WTC11 (cell line): ENCODE results near the gene ANKZF1. TPM values are rescaled to one million over a fixed set of nuclear protein-coding genes. Genes with fewer than 3 reads are reported as not detected.

ENCODE experiments used
- ATAC-seq: fragments of 200-7000 bp; cut with Tn5 transposase; 2 replicates; pipeline ENCODE4 v1.10.0; 2021; ENCODE audit warnings: mild to moderate bottlenecking, moderate library complexity
- CTCF ChIA-PET: fragments of 300-600 bp; sonication (Branson Sonifier 250); formaldehyde crosslinking; loops from one replicate; lab custom pipeline; 2021; ENCODE audit warnings: antibody characterized with exemption; lab: Charles Lee
- POLR2A ChIA-PET: fragments of 350-600 bp; sonication (Branson Sonifier 250); formaldehyde crosslinking; loops from one replicate; lab custom pipeline; 2021; ENCODE audit warnings: antibody characterized with exemption; lab: Charles Lee
- DNase-seq: peaks from one replicate; pipeline ENCODE4 v3.0.0; 2021; ENCODE audit warnings: low spot score
- H3K27ac Mint-ChIP-seq: 2 replicates; pipeline ENCODE4 v1.8.0; 2021; ENCODE audit warnings: mixed read lengths
- H3K27me3 Mint-ChIP-seq: 2 replicates; pipeline ENCODE4 v1.8.0; 2021; ENCODE audit warnings: low read depth, mild to moderate bottlenecking, moderate library complexity, mixed read lengths
- H3K36me3 Mint-ChIP-seq: 2 replicates; pipeline ENCODE4 v1.8.0; 2021; ENCODE audit warnings: mixed read lengths
- H3K4me1 Mint-ChIP-seq: 2 replicates; pipeline ENCODE4 v1.8.0; 2022; ENCODE audit warnings: mixed read lengths
- H3K4me3 Mint-ChIP-seq: 2 replicates; pipeline ENCODE4 v1.8.0; 2021; ENCODE audit warnings: mild to moderate bottlenecking, moderate library complexity, mixed read lengths
- H3K9me3 Mint-ChIP-seq: 2 replicates; pipeline ENCODE4 v1.8.0; 2021; ENCODE audit warnings: mixed read lengths
- ETV6 ChIP-seq: sonication (generic); formaldehyde crosslinking; IDR thresholded peaks from 2 replicates; pipeline ENCODE4 v1.8.1; 2022; ENCODE audit warnings: mild to moderate bottlenecking, missing genetic modification reagents
- JAZF1 ChIP-seq: fragments of 250-450 bp; sonication (Bioruptor Pico); IDR thresholded peaks from 2 replicates; pipeline ENCODE4 v1.9.0; 2021; ENCODE audit warnings: moderate library complexity, mild to moderate bottlenecking, inconsistent platforms
- KAT7 ChIP-seq: sonication (generic); formaldehyde crosslinking; IDR thresholded peaks from 2 replicates; pipeline ENCODE4 v1.8.1; 2023; ENCODE audit warnings: missing genetic modification reagents, mild to moderate bottlenecking, borderline replicate concordance
- MYBL2 ChIP-seq: sonication (generic); formaldehyde crosslinking; IDR thresholded peaks from 2 replicates; pipeline ENCODE4 v1.8.1; 2023; ENCODE audit warnings: mild to moderate bottlenecking, moderate library complexity, missing genetic modification reagents
- RELA ChIP-seq: sonication (generic); formaldehyde crosslinking; IDR thresholded peaks from 2 replicates; pipeline ENCODE4 v1.8.1; 2022; ENCODE audit warnings: missing genetic modification reagents, mild to moderate bottlenecking, borderline replicate concordance
- TCF7 ChIP-seq: sonication (generic); formaldehyde crosslinking; IDR thresholded peaks from 2 replicates; pipeline ENCODE4 v1.8.0; 2022; ENCODE audit warnings: mild to moderate bottlenecking, low read depth, missing genetic modification reagents, moderate library complexity
- total RNA-seq: library from RNA; stranded (reverse); gene quantifications from 3 replicates; pipeline ENCODE4 v1.2.3, GENCODE V29; 2021
- TF ChIP-seq, protein P1 (sequence below): sonication (generic); formaldehyde crosslinking; IDR thresholded peaks from 2 replicates; pipeline ENCODE4 v1.8.0; 2023; ENCODE audit warnings: mild to moderate bottlenecking, missing genetic modification reagents
- TF ChIP-seq, protein P2 (sequence below): sonication (generic); formaldehyde crosslinking; IDR thresholded peaks from 2 replicates; pipeline ENCODE4 v1.8.1; 2023; ENCODE audit warnings: mild to moderate bottlenecking, missing genetic modification reagents, moderate library complexity
- TF ChIP-seq, protein P3 (sequence below): sonication (generic); formaldehyde crosslinking; conservative IDR thresholded peaks from 2 replicates; pipeline ENCODE4 v1.8.1; 2022; ENCODE audit warnings: mild to moderate bottlenecking, missing genetic modification reagents
- TF ChIP-seq, protein P4 (sequence below): sonication (generic); formaldehyde crosslinking; IDR thresholded peaks from 2 replicates; pipeline ENCODE4 v1.8.1; 2022; ENCODE audit warnings: mild to moderate bottlenecking, moderate library complexity, missing genetic modification reagents
- TF ChIP-seq, protein P5 (sequence below): sonication (generic); formaldehyde crosslinking; IDR thresholded peaks from 2 replicates; pipeline ENCODE4 v1.8.1; 2023; ENCODE audit warnings: mild to moderate bottlenecking, missing genetic modification reagents, borderline replicate concordance
- TF ChIP-seq, protein P6 (sequence below): fragments of 200-600 bp; IDR thresholded peaks from 2 replicates; pipeline ENCODE4 v1.8.0; 2022; ENCODE audit warnings: antibody characterized with exemption

The ANKZF1 gene
- total RNA-seq, 1 experiment from 2014 or later = 70.4 TPM

DNA sequence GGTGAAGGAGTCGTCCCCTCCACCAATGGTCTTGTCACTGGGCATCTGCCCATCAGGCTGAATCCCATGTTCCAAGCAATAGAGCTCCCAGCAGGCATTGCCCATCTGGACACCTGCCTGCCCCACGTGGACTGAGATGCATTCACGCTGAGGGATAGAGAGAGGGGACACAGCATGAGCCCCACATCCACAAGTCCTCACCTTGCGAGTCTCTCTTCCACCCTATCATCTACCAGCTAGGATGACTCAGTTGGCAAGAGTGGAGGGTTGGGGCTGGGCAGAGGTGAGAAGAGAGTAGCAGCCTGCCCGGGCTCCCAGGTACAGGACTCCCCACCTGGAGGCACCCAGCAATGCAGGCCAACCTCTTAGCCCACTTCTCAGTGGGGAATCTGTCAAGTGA, 22.5 kb downstream of the ANKZF1 start:
- POLR2A ChIA-PET = interaction anchor here (1.4 to 2.5 kb wide), 4 partner anchors 27 to 76 kb away, joined by 3 to 15 read pairs (median 8); partner anchors contain the start of genes CNPPD1, DNAJB2 and ZFAND2B
- peaks cover 57% of the 10 kb centered on the region for H3K27me3 Mint-ChIP-seq
- peaks cover 25% of the 10 kb centered on the region for H3K4me1 Mint-ChIP-seq
- ATAC-seq (no peak), DNase-seq (no peak)
- peak overlapping the region; percentile 79 for H3K4me3 Mint-ChIP-seq
- H3K9me3 Mint-ChIP-seq = no peaks in the 10 kb centered on the region
- CTCF ChIA-PET = interaction anchor here (0.8 to 4.7 kb wide), 5 partner anchors 25 to 81 kb away, joined by 3 to 33 read pairs (median 6); partner anchors contain the start of genes ABCB6 and DNAJB2
- peaks cover 19% of the 10 kb centered on the region; the same call in 1 of the 2 replicates for H3K36me3 Mint-ChIP-seq
- no peak overlapping the region for H3K27ac Mint-ChIP-seq
- no peak for TF ChIP-seq JAZF1 (CRISPR knock-in tag)

DNA sequence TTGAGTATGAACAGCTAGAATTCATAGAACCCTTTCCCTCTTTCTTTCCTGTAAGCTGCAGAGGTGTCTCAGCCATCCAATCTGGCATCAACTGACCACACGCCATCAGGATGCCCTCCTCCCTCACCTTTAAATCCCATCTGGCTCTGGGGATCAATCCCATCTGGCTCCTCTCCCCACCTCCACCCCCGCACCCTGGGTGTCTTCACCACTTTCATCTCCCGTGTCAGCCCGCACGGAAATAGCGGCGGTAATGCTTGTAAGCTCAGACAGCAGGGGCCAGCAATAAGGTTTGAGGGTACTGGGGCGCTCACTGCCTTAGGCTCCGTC, 22.9 kb downstream of the ANKZF1 start:
- Mint-ChIP-seq H3K27me3 (peaks cover 57% of the 10 kb centered on the region), H3K9me3 (no peaks in the 10 kb centered on the region), H3K36me3 (peaks cover 19% of the 10 kb centered on the region; the same call in 1 of the 2 replicates), H3K27ac (peak overlapping the region; percentile 41; the same call in 1 of the 2 replicates), H3K4me3 (peak overlapping the region; percentile 79), H3K4me1 (peaks cover 25% of the 10 kb centered on the region)
- ChIA-PET POLR2A (interaction anchor here (1.3 to 2.5 kb wide), 5 partner anchors 27 to 76 kb away, joined by 4 to 15 read pairs (median 9); partner anchors contain the start of genes ABCB6, CNPPD1, DNAJB2 and ZFAND2B), CTCF (interaction anchor here (0.7 to 4.7 kb wide), 7 partner anchors 25 to 257 kb away, joined by 3 to 33 read pairs (median 6); partner anchors contain the start of gene ABCB6)
- TF ChIP-seq, protein P1, sequence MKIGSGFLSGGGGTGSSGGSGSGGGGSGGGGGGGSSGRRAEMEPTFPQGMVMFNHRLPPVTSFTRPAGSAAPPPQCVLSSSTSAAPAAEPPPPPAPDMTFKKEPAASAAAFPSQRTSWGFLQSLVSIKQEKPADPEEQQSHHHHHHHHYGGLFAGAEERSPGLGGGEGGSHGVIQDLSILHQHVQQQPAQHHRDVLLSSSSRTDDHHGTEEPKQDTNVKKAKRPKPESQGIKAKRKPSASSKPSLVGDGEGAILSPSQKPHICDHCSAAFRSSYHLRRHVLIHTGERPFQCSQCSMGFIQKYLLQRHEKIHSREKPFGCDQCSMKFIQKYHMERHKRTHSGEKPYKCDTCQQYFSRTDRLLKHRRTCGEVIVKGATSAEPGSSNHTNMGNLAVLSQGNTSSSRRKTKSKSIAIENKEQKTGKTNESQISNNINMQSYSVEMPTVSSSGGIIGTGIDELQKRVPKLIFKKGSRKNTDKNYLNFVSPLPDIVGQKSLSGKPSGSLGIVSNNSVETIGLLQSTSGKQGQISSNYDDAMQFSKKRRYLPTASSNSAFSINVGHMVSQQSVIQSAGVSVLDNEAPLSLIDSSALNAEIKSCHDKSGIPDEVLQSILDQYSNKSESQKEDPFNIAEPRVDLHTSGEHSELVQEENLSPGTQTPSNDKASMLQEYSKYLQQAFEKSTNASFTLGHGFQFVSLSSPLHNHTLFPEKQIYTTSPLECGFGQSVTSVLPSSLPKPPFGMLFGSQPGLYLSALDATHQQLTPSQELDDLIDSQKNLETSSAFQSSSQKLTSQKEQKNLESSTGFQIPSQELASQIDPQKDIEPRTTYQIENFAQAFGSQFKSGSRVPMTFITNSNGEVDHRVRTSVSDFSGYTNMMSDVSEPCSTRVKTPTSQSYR (CRISPR knock-in tag) = no peak
- no peak for TF ChIP-seq TCF7 (CRISPR knock-in tag)
- DNase-seq = no peak
- ATAC-seq = no peak

DNA sequence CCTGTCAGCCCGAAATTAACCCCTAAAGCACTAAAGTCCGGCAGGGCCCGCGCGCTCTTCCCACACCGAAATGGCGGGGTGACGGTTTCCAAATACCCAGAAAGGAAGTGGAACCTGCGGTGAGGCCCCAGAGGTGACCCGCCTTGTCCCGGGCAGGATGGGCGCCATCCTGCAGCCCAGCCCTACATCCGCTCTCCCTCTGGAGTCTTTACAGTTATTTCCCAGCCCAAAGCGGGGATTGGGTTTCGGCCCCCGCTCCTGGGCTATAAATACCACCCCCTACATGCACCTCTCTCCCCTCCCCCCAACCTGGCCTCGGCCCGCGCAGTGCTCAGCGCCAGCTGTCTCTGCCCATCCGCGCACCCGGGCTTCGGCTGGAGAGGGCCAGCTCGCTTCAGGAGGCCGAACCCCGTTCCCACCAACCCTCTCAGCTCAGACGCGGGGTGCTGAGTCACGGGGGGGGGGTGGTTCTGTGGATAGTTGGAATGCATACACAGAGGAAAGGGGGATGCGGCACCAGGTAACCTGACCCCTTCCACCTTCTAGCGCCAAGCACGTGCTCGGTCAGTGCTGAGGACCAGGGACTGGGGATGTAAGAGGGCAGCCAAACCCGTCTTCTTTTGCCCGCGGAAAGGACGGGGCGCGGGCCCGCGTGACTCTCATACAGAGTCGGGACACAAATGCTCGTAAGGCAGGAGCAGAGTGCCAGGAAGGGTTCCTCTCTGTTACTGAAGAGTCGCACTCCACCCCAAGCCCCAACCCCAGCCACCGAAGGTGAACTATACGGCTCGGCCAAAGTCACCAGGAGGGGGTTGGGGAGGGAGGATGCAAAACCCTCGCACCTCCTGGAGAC, 23.5 kb downstream of the ANKZF1 start, which contains the start of gene TUBA4B:
Gene TUBA4B (plus strand): TSS at position 344 of the 853 bp plus-strand sequence. CDS start 165 bp downstream, at position 509.
- POLR2A ChIA-PET = interaction anchor here (0.6 to 2.5 kb wide), 9 partner anchors 16 to 77 kb away, joined by 3 to 15 read pairs (median 7); partner anchors contain the start of genes ABCB6, CNPPD1, DNAJB2 and ZFAND2B
- Mint-ChIP-seq H3K4me3 (peak within 1 kb of the TSS; percentile 79), H3K27ac (peak within 1 kb of the TSS; percentile 41; the same call in 1 of the 2 replicates)
- TF ChIP-seq KAT7 (no peak), MYBL2 (no peak; the same call in 1 of the 2 replicates), ETV6 (CRISPR knock-in tag) (peak; percentile 51; the same call in 1 of the 2 replicates), RELA (0 out of 2 replicates have a peak, but pooled peaks have one; percentile 50)
- TF ChIP-seq, protein P2, sequence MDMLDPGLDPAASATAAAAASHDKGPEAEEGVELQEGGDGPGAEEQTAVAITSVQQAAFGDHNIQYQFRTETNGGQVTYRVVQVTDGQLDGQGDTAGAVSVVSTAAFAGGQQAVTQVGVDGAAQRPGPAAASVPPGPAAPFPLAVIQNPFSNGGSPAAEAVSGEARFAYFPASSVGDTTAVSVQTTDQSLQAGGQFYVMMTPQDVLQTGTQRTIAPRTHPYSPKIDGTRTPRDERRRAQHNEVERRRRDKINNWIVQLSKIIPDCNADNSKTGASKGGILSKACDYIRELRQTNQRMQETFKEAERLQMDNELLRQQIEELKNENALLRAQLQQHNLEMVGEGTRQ = peak; percentile 39
- TF ChIP-seq, protein P3, sequence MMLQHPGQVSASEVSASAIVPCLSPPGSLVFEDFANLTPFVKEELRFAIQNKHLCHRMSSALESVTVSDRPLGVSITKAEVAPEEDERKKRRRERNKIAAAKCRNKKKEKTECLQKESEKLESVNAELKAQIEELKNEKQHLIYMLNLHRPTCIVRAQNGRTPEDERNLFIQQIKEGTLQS (CRISPR knock-in tag) = no peak
- TF ChIP-seq, protein P4, sequence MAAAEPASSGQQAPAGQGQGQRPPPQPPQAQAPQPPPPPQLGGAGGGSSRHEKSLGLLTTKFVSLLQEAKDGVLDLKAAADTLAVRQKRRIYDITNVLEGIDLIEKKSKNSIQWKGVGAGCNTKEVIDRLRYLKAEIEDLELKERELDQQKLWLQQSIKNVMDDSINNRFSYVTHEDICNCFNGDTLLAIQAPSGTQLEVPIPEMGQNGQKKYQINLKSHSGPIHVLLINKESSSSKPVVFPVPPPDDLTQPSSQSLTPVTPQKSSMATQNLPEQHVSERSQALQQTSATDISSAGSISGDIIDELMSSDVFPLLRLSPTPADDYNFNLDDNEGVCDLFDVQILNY (CRISPR knock-in tag) = peak; percentile 79
- TF ChIP-seq, protein P5, sequence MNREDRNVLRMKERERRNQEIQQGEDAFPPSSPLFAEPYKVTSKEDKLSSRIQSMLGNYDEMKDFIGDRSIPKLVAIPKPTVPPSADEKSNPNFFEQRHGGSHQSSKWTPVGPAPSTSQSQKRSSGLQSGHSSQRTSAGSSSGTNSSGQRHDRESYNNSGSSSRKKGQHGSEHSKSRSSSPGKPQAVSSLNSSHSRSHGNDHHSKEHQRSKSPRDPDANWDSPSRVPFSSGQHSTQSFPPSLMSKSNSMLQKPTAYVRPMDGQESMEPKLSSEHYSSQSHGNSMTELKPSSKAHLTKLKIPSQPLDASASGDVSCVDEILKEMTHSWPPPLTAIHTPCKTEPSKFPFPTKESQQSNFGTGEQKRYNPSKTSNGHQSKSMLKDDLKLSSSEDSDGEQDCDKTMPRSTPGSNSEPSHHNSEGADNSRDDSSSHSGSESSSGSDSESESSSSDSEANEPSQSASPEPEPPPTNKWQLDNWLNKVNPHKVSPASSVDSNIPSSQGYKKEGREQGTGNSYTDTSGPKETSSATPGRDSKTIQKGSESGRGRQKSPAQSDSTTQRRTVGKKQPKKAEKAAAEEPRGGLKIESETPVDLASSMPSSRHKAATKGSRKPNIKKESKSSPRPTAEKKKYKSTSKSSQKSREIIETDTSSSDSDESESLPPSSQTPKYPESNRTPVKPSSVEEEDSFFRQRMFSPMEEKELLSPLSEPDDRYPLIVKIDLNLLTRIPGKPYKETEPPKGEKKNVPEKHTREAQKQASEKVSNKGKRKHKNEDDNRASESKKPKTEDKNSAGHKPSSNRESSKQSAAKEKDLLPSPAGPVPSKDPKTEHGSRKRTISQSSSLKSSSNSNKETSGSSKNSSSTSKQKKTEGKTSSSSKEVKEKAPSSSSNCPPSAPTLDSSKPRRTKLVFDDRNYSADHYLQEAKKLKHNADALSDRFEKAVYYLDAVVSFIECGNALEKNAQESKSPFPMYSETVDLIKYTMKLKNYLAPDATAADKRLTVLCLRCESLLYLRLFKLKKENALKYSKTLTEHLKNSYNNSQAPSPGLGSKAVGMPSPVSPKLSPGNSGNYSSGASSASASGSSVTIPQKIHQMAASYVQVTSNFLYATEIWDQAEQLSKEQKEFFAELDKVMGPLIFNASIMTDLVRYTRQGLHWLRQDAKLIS (CRISPR knock-in tag) = no peak
- TF ChIP-seq, protein P6, sequence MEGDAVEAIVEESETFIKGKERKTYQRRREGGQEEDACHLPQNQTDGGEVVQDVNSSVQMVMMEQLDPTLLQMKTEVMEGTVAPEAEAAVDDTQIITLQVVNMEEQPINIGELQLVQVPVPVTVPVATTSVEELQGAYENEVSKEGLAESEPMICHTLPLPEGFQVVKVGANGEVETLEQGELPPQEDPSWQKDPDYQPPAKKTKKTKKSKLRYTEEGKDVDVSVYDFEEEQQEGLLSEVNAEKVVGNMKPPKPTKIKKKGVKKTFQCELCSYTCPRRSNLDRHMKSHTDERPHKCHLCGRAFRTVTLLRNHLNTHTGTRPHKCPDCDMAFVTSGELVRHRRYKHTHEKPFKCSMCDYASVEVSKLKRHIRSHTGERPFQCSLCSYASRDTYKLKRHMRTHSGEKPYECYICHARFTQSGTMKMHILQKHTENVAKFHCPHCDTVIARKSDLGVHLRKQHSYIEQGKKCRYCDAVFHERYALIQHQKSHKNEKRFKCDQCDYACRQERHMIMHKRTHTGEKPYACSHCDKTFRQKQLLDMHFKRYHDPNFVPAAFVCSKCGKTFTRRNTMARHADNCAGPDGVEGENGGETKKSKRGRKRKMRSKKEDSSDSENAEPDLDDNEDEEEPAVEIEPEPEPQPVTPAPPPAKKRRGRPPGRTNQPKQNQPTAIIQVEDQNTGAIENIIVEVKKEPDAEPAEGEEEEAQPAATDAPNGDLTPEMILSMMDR = no peak

More for the DNA sequence above, 23.5 kb downstream of the ANKZF1 start, which contains the start of gene TUBA4B:
- Mint-ChIP-seq H3K27me3 (peaks cover 62% of the 10 kb centered on the region), H3K36me3 (peaks cover 19% of the 10 kb centered on the region; the same call in 1 of the 2 replicates), H3K4me1 (peaks cover 25% of the 10 kb centered on the region), H3K9me3 (no peaks in the 10 kb centered on the region)
- DNase-seq = peak; percentile 70
- ATAC-seq = peak; percentile 52
- CTCF ChIA-PET = interaction anchor here (0.6 to 4.7 kb wide), 14 partner anchors 21 to 257 kb away, joined by 3 to 33 read pairs (median 4); partner anchors contain the start of genes ABCB6, DNAJB2 and DNPEP
